Fibroblast of skin of left biceps (primary cell): ENCODE data around the gene ZNF184.
A peak's percentile ranks its signal among the peaks of the same experiment; 100 is the strongest.

Source experiments
- DNase-seq, 2 experiments: peaks; one replicate each; pipeline ENCODE4 v3.0.0-alpha.2; 2013; ENCODE audit warnings: low read depth in 2 of 2

The ZNF184 gene

DNA sequence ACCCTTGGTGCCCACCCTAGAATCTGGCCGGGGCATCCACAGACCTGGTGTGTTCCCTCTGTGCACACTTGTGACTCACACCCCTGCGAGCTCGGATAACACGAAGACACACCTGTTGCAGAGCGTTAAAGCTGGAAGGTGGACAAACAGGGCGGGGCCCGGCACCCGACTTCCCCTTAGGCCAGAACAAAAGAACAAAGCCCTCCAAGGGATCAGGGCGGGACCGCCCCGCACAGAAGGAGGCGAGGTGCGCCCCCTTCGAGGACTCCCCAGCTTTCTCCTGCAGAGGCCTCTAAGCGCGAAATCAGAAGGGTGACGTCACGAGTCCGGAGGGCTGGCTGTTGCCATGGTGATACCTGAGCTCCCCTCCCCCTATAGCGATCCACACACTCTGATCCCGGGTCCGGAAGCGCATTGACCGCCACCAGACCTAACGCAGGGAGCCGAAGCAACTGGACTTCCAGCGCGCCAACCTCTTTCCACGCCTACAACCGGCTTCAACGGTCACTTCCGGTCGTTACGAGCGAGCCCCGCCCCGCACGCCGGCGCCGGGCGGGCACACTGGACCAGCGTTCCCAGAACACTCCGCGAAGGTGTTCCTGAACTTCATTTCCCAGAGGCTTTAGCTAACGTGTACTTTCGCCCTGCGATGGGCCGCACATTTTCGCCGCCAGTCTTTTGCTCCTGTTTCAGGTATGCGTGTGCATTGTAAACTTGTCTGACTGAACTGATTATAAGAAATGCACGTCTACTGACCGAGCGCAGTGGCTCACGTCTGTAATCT, at the start of gene ZNF184:
ZNF184 (minus strand) TSS at position 489 of the 784 bp plus-strand sequence. CDS start 811 bp downstream, outside the sequence.
- peak; percentile 92 for DNase-seq

DNA sequence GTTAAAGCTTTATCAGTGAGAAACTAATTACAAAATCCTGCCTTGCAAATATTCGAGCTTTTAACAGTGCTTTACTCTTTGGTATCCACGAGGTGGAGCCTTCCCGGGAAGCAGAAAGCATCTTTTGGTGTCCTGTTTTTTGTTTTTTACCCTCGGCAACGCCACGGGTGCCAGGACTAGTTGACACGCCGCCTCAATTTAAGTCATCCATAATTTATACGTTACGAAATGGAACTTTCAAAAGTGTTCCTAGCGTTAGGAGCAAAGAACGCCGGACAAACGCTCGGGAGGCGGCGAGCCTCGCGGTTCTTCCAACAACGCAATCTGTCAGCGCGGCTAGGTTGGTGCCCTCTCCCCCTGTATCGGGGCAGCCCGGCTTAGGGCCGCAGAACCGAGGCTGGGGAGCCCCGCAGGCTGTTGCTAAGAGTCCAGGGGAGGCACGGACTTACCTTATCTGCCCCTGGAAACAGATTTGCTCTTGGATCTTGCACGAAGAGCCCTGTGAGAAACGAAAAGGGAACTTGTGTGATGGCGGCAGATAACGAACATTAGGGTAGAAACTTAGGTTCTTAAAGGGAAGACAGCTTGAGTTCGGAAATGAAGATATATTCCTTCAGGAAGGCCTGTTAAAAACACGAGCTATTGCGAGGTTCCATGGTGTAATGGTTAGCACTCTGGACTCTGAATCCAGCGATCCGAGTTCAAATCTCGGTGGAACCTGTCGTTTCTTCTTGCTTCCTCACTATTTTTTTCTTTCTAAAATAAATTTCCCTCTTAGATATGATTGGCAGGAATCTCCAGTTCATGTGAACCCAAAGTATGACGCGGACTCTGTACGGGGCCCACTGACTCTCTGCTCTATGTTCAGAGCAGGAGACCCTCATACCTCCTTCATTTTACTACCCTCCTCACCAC, 46.2 kb upstream of the ZNF184 start:
- DNase-seq = peak; percentile 72 to 73

GRCh38 chr6:27517928-27518787, 45.3 kb upstream of the ZNF184 start:
- no peak for DNase-seq

GRCh38 chr6:27517238-27517637, 44.3 kb upstream of the ZNF184 start:
- DNase-seq = no peak

- DNase-seq = no peak
Measured at GRCh38 chr6:27514906-27515495, 42.1 kb upstream of the ZNF184 start.

GRCh38 chr6:27512525-27512924, 39.6 kb upstream of the ZNF184 start:
- DNase-seq = no peak

GRCh38 chr6:27507041-27507956, 34.4 kb upstream of the ZNF184 start:
- DNase-seq = no peak

DNA sequence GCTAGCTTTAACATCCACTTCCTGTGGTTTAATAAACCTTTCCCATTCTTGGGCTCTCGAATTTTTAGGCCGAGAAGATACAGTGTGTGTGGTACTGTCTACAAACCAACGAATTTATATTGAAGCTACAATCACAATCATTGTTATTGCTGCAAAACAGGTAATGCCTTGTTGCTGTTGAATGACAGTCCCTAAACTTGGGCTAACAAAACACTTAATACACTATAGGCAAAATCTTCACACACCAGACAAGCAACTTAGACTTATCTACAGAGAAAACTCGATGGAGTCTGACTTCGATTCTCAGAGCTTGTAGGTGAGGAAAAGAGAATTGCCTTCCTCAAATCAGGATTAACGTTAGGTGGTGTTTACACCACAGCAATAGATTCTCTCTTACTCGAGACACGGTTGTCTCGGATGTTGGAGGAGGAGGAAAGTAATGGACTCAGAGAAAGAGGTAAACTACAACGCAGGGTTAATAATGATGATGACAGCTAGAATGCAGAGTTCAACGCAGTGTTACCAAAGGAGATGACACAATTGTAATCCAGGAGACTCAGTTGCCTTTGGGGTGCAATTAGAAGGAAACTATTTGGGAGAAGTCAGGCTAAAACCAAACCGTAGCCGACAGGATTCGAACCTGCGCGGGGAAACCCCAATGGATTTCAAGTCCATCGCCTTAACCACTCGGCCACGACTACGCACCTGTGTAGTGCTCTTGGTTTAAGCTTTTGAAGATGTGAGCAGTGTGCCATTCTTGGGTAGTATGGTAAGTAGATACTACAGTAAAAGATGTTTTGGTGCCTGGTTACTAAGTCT, 32.5 kb upstream of the ZNF184 start:
- peak in 1 of 2 experiments; percentile 3 for DNase-seq

GRCh38 chr6:27503436-27504030, 30.6 kb upstream of the ZNF184 start:
- peak; percentile 27 to 33 for DNase-seq

DNA sequence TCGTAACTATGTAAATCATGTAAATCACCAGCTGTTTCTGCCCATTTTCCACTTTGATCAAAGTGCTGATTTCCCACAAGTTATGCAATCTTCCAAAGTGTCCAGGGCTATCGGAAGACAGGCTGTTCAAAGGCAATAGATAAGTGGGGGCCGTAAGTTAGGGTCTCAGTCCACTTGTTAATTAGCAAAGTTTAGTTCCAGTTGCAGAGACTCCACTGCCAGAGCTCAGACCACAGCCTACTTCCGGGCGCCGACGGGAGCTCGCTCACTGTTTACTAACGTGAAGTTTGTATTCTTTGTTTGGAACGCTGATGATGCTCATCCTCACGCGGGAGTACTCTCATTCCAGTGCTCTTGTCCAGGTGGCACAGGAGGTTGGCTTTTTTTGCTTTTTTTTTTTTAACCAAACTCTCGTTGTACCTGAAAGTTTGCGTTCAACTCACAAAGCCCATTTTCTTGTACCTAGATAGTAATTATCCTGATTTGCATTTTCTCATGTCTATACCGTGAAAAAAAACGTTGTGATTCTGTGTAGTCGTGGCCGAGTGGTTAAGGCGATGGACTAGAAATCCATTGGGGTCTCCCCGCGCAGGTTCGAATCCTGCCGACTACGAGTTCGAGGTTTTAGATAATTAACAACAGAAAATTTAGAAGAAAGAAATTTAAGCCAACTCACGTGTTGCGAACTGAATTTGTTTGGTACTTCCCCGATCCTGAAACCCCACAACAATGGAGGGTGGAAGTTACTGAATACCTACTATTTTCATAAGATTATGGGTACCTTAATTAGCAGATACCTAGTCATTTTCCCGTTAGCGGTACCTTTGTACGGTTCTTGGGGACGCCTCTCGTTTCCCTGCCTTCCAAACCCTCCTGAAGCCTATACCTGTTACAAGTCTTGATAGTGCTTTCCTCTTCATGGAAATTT, 29.9 kb upstream of the ZNF184 start:
- DNase-seq = peak in 1 of 2 experiments; percentile 40

DNA sequence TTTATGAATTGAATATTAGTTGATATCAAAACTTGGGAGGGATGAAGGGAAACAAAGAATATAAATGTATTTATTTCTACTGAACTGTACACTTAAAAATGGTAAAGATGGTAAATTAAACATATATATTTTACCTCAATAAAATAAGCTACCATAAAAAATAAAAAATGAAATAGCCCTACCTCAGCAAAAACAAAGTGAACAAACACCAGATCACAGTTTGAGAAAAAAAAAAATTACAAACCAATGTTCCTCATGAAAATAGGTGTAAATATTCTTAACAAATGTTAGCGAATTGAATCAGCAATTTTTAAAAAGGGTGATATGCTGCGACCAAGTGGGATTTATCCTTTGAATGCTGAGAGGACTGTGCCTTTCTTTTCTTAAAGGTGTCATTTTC, 28.3 kb upstream of the ZNF184 start:
- no peak for DNase-seq

- no peak for DNase-seq
Measured at GRCh38 chr6:27500177-27500576, 27.3 kb upstream of the ZNF184 start.

GRCh38 chr6:27495386-27496135, 22.7 kb upstream of the ZNF184 start:
- peak in 1 of 2 experiments; percentile 49 for DNase-seq

- no peak for DNase-seq
Measured at GRCh38 chr6:27494987-27495385, 22.1 kb upstream of the ZNF184 start.

GRCh38 chr6:27494103-27494502, 21.2 kb upstream of the ZNF184 start:
- DNase-seq = no peak

GRCh38 chr6:27492631-27493190, 19.8 kb upstream of the ZNF184 start:
- DNase-seq = no peak
